Measurements from ENCODE around the gene PPARG.

Gene PPARG

GRCh38 chr3:12313519-12313918, 24.6 kb downstream of the PPARG start:
- no peak for DNase-seq (ENCODE audit: low spot score)

DNA sequence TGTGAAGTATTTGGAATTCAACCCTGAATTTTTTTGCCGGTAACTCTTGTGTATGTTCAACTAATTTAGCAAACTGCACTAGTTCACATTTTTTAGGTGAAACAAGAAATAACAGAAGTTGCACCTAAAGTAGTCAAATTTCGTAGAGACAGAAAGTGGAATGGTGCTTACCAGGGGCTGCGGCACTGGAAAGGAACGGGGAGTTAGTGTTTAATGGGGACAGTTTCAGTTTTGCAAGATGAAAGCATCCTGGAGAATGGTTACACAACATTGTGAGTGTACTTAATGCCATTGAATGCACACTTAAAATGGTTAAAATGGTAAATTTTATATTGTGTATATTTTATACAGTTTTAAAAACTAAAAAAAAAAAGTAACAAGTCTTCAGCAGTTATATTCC, 27.4 kb downstream of the PPARG start:
- DNase-seq (ENCODE audit: low spot score): no peak

DNA sequence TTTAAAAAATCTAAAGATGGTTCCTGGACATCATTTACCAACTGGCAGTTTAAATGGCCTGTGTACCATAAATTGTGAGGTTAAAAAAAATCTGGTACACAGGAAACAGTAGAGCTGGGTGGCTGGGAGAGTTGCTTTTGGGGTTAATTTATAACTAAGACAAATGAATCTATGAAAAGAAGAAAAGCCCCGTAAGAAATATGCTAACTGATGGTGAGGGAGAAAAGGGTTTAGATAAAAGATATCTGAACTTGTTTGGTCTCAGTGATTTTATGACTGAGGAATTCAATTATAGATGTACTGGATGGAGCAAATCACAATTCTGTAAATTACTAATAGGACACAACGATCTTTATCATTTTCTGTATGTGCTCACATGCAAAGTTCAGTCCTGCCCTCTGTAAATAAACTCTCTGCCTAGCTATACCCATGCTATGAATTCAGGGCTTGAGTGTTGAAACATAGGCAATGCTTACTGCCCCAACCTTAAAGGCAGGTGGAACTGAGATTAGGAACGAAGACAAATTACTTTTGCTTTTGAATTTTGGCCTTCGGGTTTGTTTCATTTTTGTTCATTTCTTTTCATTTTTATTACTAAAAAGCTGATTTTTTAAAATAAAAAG, 28.0 kb downstream of the PPARG start:
- DNase-seq (ENCODE audit: low spot score): no peak

DNA sequence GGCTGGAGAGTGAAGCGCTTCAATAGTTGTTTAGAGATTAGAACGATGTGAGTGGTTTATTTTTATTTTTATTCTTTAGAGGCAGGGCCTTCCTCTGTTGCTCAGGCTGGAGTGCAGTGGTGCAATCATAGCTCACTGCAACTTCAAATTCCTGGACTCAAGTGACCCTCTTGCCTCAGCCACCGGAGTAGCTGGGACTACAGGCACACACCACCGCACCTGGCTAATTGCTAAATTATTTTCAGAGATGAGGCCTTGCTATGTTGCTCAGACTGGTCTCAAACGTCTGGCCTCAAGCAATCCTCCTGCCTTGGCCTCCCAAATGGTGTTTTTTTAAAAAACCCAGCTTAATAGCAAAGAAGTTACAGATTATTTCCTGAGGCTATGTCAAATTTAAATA, 29.0 kb downstream of the PPARG start:
- DNase-seq (ENCODE audit: low spot score): no peak

DNA sequence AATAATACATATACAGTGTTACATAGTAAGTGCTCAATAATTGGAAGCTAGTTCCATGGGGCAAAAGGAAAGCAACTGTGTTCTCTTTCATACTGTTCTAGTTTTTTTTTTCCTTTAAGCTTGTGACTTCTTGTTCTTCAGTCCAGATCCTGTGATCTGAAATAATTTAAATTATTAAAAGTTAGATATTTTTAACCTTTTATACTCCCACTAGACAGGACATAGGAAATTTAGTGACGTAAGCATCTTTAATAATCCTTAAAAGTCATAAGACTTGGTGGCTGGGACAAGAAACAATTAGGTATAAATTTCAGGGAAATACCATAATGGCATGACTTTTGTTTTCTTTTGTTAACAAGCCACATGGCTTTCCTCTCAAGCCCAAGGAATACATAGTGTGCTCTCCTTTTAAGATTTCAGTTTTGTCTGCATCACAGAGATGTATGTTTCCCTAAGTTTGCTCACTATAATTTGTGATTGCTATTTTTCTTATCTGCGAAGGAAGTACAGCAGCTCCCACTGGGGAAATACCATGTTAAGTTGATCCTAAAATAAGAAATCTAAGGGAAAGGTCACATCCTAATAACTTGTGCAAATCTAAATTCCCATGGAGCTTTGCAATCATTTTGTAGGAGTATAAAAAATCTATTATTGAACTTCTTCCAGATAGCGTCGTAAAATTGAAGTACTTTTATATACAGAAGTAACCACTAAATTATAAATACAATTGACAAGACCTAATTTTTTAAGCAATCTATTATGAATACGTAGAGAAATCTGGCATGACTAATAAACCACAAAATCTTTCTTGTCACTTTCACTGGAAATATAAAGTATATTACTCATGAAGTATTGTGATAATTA, 30.1 kb downstream of the PPARG start:
- no peak for DNase-seq (ENCODE audit: low spot score)

GRCh38 chr3:12321015-12321414, 32.1 kb downstream of the PPARG start:
- no peak for DNase-seq (ENCODE audit: low spot score)

DNA sequence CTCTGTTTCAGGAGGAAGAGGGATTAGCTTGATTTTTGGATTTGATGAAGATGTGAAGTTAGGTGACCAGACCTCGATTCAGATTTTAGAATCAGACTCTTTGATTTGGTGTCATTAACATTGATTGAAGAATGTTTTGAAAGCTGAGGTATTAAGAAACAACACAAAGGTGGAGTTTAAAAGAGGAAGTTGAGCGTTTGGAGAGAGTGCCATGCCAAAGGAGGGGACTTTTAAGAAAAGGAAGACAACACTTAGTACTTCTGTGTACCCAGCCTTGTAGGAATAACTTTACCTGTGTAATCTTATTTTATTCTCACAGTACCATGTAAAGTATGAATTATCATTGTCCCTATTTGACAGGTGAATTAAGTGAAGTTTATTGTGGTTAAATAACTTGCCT, 34.4 kb downstream of the PPARG start:
- DNase-seq (ENCODE audit: low spot score): peak; percentile 14

- no peak for DNase-seq (ENCODE audit: low spot score)
Measured at GRCh38 chr3:12325586-12326515, 37.0 kb downstream of the PPARG start.

- DNase-seq (ENCODE audit: low spot score): no peak
Measured at GRCh38 chr3:12327021-12327420, 38.2 kb downstream of the PPARG start.

DNA sequence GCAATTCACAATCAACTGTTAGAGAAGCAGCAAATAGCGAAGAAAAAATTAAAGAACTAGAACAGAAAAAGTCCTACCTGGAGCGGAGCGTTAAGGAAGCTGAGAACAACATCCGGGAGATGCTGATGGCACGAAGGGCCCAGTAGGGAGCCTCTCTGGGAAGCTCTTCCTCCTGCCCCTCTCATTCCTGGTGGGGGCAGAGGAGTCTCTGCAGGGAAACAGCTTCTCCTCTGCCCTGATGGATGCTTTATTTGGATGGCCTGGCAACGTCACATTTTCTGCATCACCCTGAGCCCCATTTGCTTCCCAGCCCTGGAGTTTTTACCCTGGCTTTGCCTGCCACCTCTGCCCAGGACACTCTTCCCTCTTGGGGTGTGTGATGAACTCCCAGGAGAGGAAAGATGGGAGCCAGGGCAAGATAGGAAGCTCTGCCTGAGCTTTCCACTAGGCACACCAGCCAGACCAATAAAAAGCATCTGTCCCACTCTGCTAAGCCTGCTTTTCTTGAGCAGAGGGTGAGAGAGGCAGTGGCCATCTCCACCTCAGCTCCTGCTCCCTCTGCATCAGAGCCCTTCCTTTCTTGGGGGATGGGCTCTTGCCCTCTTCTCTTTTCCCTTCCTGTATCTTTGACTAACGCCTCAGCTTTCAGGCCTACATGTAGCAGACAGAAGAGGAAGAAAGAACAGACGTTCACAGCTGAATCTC, 39.4 kb downstream of the PPARG start:
- peak; percentile 55 for DNase-seq (ENCODE audit: low spot score)

DNA sequence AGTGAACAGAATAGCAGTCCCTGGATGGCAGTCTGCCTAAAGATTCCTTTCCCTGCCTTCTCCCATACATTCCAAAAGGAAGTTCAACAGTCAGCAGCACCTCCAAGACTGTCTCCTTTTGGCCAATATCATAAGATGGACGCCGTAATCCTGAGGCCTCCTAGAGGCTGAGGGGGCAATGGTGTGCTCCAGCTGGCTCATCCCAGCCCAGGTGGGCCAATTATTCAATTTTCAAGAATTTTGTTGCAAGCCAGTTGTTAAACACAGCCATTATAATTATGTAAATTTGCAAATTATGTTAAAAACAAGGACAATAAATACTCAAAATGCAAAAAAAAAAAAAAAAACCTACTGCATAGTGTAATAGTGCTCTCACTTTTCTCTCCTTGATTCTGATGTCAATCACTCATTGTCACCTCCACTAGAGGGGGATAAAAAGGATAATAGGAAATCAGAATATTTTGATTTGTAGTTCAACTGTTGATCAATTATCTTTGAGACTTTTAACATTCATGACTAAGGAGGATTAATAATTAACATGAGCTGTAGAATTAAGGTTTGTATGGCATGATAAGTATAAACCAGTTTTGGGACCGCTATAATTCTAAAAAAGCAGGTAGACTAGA, 40.1 kb downstream of the PPARG start:
- DNase-seq (ENCODE audit: low spot score): no peak

- DNase-seq (ENCODE audit: low spot score): no peak
Measured at GRCh38 chr3:12334786-12335185, 45.9 kb downstream of the PPARG start.

DNA sequence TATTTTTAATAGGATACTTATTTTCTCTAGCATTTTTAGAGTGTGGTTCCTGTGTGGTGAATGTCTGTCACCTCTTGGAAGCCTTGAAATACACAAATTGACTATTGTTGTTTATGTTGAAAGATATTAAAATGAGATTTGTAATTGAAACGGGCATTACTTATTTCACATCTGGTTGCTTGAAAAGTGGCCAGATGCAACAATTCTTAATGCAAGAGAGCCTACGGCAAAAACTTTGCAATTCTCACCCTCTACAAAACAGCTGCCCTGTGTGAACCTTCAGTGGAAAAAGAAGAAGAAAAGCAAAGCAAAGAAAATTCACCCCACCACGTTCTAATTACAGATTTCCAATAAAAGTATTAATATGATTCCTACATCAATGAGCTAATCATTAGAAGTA, 46.6 kb downstream of the PPARG start:
- no peak for DNase-seq (ENCODE audit: low spot score)

DNA sequence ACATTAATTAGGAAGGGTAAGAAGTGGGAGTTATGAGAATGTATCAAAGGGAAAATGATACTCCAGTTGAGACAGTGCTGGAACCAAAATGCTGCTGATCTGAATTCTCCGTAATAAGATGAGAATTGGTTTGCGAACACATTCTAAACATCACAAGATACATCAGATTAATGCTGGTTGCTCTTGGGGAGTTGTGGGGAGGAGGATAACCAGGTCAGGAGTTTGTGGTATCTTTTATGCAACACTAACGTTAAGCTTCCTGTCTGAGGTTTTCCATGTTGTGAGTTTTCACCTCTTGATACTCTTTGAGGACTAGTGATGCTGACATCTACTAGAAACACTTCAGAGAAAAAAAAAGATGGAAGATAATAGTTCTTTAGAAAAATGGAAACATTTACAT, 47.2 kb downstream of the PPARG start:
- no peak for DNase-seq (ENCODE audit: low spot score)

DNA sequence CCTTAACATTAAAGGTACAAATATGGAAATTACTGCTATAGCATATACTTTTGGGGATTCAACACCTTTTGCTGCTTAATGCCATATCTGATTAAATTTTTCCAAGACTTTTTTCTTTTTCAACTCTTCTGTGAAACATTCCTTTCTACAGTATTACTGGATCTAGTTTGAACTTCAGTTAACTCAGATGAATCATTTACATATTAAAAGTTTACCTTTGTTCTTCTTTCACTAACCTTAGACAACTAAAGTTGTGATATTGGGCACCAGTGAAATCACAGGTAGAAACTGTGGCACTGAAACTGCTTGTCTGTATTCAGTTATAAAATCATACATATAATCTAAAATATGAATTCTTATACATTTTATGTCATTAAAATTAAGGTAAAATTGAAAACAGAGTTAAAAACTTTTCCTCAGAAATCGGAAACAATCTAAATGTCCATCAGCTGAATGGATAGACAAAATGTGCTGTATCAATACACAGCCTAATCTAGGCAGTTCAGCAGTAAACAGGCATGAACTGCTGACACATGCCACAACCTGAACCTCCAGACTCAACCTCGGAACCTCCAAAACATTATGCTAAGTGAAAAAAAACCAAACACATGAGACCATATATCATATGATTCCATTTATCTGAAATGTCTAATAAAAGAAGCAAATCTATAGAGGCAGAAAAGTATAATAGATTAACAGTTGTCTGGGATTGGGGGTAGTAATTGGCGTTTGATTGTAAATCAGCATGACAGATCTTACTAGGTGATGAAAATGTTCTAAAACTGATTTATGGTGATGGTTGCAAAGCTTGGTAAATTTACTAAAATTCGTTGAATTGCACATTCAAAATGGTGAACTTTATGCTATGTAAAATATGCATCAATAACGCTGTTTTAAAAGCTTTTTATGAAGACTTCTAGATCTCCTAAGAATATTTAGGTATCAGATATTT, 50.0 kb downstream of the PPARG start:
- no peak for DNase-seq (ENCODE audit: low spot score)

GRCh38 chr3:12339701-12340480, 51.0 kb downstream of the PPARG start:
- DNase-seq (ENCODE audit: low spot score): no peak

DNA sequence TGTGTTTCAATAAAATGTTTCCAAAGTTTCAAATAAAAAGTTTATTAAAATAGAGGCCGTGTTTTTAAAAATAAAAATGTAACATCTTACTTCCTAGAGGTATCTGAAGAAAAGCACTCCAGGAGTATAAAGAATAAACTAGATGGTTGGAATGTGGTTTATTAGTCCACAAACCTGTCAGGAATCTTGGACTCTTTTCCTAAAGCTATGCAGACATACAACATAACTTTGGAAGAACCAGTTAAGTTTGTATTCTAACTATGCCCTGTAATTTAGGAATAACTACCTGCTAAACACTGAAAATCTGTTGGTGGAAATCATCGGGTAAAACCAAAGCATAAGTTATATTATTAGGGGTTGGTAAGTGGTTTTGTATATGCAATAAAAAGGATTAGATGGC, 51.6 kb downstream of the PPARG start:
- no peak for DNase-seq (ENCODE audit: low spot score)

DNA sequence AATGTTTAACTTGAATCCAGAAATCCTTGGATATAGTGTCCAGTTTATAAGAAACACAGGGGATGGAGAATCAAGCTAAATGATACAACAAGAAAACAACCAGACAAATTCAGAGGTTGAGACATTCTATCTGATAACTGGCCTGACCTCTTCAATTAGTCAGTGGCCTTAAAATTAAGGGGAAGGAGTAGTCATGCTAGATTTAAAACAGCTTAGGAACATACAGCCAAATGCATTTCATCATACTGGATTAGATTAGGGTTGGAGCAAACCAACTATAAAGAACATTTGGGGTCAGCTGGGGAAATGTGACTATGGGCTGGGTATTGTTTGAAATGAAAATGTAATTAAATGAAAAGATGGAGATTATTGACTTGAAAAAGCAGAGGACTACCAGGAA, 53.3 kb downstream of the PPARG start:
- no peak for DNase-seq (ENCODE audit: low spot score)

GRCh38 chr3:12343047-12343501, 54.2 kb downstream of the PPARG start:
- no peak for DNase-seq (ENCODE audit: low spot score)
